CD1c-positive myeloid dendritic cell (primary cell): ENCODE data around the gene DYNC1H1.

ENCODE experiments used
- DNase-seq: peaks from one replicate; pipeline ENCODE4 v3.0.0-alpha.2; 2016; ENCODE audit errors: extremely low spot score

Gene DYNC1H1

GRCh38 chr14:102037686-102038085 is 73.3 kb downstream of the DYNC1H1 start:
- no peak for DNase-seq

- no peak for DNase-seq
Measured at GRCh38 chr14:102039157-102039556, 74.8 kb downstream of the DYNC1H1 start.

GRCh38 chr14:102040153-102040552 is 75.8 kb downstream of the DYNC1H1 start:
- DNase-seq: no peak

GRCh38 chr14:102042699-102043098 is 78.3 kb downstream of the DYNC1H1 start:
- no peak for DNase-seq

GRCh38 chr14:102043251-102044025 is 79.1 kb downstream of the DYNC1H1 start:
- DNase-seq: no peak

- DNase-seq: no peak
Measured at GRCh38 chr14:102044566-102044965, 80.2 kb downstream of the DYNC1H1 start.

GRCh38 chr14:102046337-102047278 is 82.2 kb downstream of the DYNC1H1 start:
- DNase-seq: peak; percentile 13

- no peak for DNase-seq
Measured at GRCh38 chr14:102047808-102048540, 83.6 kb downstream of the DYNC1H1 start.

- DNase-seq: no peak
Measured at GRCh38 chr14:102049258-102050025, 85.1 kb downstream of the DYNC1H1 start.

- DNase-seq: no peak
Measured at GRCh38 chr14:102050026-102050405, 85.6 kb downstream of the DYNC1H1 start.

GRCh38 chr14:102050625-102051024 is 86.3 kb downstream of the DYNC1H1 start:
- DNase-seq: no peak

- DNase-seq: no peak
Measured at GRCh38 chr14:102052522-102052921, 88.1 kb downstream of the DYNC1H1 start.

GRCh38 chr14:102055181-102055901 is 91.0 kb downstream of the DYNC1H1 start:
- DNase-seq: no peak

GRCh38 chr14:102056694-102057442 is 92.5 kb downstream of the DYNC1H1 start:
- DNase-seq: no peak

GRCh38 chr14:102057480-102058114 is 93.2 kb downstream of the DYNC1H1 start:
- no peak for DNase-seq

GRCh38 chr14:102058146-102058545 is 93.8 kb downstream of the DYNC1H1 start:
- no peak for DNase-seq

GRCh38 chr14:102058961-102059360 is 94.6 kb downstream of the DYNC1H1 start:
- no peak for DNase-seq

- peak; percentile 91 for DNase-seq
Measured at GRCh38 chr14:102063109-102063807, 98.9 kb downstream of the DYNC1H1 start.
